K562 (cell line): ENCODE measurements around the gene PADI1.

Experiments used
- ARID1B ChIP-seq: fragments of 450-650 bp; IDR thresholded peaks from 2 replicates; pipeline ENCODE4 v1.6.1; 2016; ENCODE audit warnings: antibody characterized with exemption, mild to moderate bottlenecking, inconsistent platforms
- COPS2 ChIP-seq: fragments of 450-650 bp; conservative IDR thresholded peaks from 2 replicates; pipeline ENCODE4 v1.6.1; 2016; ENCODE audit warnings: mild to moderate bottlenecking, moderate library complexity
- ETV6 ChIP-seq, 3 experiments: fragments of 150-350 bp in 1 of 3; sonication (generic) in 1 of 3; formaldehyde crosslinking in 1 of 3; IDR thresholded peaks; 2 replicates each; pipeline versions ENCODE4 v1.6.1 to v1.8.0; 2014 to 2022; ENCODE audit warnings: borderline replicate concordance in 2 of 3, low read depth in 2 of 3, antibody characterized with exemption in 1 of 3, low read length in 1 of 3, mild to moderate bottlenecking in 1 of 3, missing genetic modification reagents in 1 of 3
- OTX1 ChIP-seq: fragments of 450-650 bp; formaldehyde crosslinking; IDR thresholded peaks from 2 replicates; pipeline ENCODE4 v1.4.0; 2022; ENCODE audit warnings: mild to moderate bottlenecking
- SETDB1 ChIP-seq: IDR thresholded peaks from one replicate; pipeline ENCODE4 v1.6.1; 2012; ENCODE audit warnings: low read length, control low read depth, inconsistent platforms
- TF ChIP-seq, protein P1 (sequence below), 3 experiments: IDR thresholded peaks in 2 of 3; conservative IDR thresholded peaks in 1 of 3; 2 replicates each; pipeline ENCODE4 v1.5.1; 2011 to 2012; ENCODE audit warnings: low read length in 3 of 3, mild to moderate bottlenecking in 3 of 3, control low read depth in 2 of 3, improper control_type of control experiment in 1 of 3, inconsistent platforms in 1 of 3, low read depth in 1 of 3, mixed read lengths in 1 of 3, moderate library complexity in 1 of 3; ENCODE audit not compliant: insufficient read depth in 2 of 3
- TF ChIP-seq, protein P2 (sequence below): sonication (generic); formaldehyde crosslinking; IDR thresholded peaks from 2 replicates; pipeline ENCODE4 v1.9.0; 2022; ENCODE audit warnings: mild to moderate bottlenecking, missing genetic modification reagents

DNA sequence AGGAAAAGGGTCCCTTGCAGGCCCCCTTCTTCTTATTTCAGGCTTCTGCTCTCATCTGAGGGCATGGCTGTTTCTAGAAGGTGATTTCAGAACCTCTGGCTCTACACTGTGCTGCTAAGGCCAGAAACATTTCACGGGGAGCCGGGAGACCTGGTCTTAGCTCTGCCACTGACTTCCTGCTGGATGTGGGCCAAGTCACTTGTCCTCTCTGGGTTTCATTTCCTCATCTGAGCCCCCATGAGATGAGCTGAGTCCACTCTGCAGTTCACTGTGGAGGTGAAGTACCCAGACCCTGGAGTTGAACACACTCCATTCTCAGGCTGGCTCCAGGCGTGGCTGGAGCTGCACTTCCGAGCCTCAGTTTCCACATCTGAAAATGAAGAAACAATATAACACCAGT lies 2.1 kb downstream of the PADI1 start:
- TF ChIP-seq ARID1B (no peak), OTX1 (CRISPR knock-in tag) (no peak), COPS2 (no peak), SETDB1 (no peak), ETV6 (IDR thresholded peaks at IDR 0.05; ENCODE audit: borderline replicate concordance in 1 of 2, low read depth in 2 of 2, low read length in 1 of 2) (no peak), ETV6 (CRISPR knock-in tag; IDR thresholded peaks at IDR 0.05; ENCODE audit: borderline replicate concordance) (no peak)
- TF ChIP-seq, protein P1, sequence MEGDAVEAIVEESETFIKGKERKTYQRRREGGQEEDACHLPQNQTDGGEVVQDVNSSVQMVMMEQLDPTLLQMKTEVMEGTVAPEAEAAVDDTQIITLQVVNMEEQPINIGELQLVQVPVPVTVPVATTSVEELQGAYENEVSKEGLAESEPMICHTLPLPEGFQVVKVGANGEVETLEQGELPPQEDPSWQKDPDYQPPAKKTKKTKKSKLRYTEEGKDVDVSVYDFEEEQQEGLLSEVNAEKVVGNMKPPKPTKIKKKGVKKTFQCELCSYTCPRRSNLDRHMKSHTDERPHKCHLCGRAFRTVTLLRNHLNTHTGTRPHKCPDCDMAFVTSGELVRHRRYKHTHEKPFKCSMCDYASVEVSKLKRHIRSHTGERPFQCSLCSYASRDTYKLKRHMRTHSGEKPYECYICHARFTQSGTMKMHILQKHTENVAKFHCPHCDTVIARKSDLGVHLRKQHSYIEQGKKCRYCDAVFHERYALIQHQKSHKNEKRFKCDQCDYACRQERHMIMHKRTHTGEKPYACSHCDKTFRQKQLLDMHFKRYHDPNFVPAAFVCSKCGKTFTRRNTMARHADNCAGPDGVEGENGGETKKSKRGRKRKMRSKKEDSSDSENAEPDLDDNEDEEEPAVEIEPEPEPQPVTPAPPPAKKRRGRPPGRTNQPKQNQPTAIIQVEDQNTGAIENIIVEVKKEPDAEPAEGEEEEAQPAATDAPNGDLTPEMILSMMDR (IDR thresholded peaks at IDR 0.05 in 2 of 3, conservative IDR thresholded peaks at IDR 0.05 in 1 of 3; ENCODE audit: insufficient read depth in 2 of 3, low read depth in 1 of 3, low read length in 3 of 3) = no peak
- TF ChIP-seq, protein P2, sequence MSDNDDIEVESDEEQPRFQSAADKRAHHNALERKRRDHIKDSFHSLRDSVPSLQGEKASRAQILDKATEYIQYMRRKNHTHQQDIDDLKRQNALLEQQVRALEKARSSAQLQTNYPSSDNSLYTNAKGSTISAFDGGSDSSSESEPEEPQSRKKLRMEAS (CRISPR knock-in tag) = no peak
